Measurements from ENCODE around the gene TRAK2.

TRAK2 gene

DNA sequence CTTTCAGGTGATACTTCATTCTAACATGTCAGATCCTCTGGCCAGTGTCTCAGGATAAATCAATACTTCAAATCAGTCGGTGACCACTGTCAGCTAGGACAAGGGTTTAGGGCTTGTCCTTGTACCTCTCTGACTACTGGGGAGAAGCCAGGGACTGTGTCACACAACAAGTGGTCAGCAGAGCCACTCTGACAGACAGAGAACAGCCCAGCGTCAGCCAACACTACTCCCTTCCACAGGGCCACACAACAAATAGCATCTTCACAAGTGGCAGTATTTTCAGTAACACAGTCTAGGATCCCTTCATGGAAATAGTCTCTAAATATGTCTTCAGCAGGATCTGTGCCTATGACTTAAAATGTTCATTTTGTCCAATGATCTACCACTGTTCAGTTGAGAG lies 108.3 kb downstream of the TRAK2 start:
- H3K27me3 ChIP-seq (replicated peaks; ENCODE audit: control insufficient read depth, insufficient read depth, low read length) = no peaks in the 10 kb centered on the region
- H3K36me3 ChIP-seq (ENCODE audit: control insufficient read depth, insufficient read depth, low read length) = no peaks in the 10 kb centered on the region
- no peak overlapping the region for H3K4me3 ChIP-seq (replicated peaks; ENCODE audit: low read depth, low read length)
- no peak for DNase-seq (ENCODE audit: extremely low read depth, insufficient read length)
- TF ChIP-seq, protein P1, sequence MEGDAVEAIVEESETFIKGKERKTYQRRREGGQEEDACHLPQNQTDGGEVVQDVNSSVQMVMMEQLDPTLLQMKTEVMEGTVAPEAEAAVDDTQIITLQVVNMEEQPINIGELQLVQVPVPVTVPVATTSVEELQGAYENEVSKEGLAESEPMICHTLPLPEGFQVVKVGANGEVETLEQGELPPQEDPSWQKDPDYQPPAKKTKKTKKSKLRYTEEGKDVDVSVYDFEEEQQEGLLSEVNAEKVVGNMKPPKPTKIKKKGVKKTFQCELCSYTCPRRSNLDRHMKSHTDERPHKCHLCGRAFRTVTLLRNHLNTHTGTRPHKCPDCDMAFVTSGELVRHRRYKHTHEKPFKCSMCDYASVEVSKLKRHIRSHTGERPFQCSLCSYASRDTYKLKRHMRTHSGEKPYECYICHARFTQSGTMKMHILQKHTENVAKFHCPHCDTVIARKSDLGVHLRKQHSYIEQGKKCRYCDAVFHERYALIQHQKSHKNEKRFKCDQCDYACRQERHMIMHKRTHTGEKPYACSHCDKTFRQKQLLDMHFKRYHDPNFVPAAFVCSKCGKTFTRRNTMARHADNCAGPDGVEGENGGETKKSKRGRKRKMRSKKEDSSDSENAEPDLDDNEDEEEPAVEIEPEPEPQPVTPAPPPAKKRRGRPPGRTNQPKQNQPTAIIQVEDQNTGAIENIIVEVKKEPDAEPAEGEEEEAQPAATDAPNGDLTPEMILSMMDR (IDR thresholded peaks at IDR 0.05; ENCODE audit: insufficient read depth, low read length, poor library complexity, severe bottlenecking) = no peak

DNA sequence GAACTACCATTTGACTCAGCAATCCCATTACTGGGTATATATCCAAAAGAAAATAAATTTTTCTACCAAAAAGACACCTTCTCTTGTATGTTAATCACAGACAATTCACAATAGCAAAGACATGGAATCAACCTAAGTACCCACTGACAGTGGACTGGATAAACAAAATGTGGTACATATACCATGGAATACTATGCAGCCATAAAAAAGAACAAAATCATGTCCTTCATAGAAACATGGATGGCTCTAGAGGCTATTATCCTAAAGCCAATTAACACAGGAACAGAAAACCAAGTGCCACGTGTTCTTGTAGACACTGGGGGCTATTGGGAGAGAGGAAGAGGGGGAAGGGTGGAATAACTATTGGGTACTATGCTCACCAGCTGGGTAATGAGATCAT lies 121.8 kb downstream of the TRAK2 start:
- TF ChIP-seq, protein P1 (IDR thresholded peaks at IDR 0.05; ENCODE audit: insufficient read depth, low read length, poor library complexity, severe bottlenecking) = no peak
- Histone ChIP-seq H3K27me3 (replicated peaks; ENCODE audit: control insufficient read depth, insufficient read depth, low read length) (no peaks in the 10 kb centered on the region), H3K4me3 (replicated peaks; ENCODE audit: low read depth, low read length) (no peak overlapping the region), H3K36me3 (ENCODE audit: control insufficient read depth, insufficient read depth, low read length) (no peaks in the 10 kb centered on the region)
- DNase-seq (ENCODE audit: extremely low read depth, insufficient read length) = no peak

DNA sequence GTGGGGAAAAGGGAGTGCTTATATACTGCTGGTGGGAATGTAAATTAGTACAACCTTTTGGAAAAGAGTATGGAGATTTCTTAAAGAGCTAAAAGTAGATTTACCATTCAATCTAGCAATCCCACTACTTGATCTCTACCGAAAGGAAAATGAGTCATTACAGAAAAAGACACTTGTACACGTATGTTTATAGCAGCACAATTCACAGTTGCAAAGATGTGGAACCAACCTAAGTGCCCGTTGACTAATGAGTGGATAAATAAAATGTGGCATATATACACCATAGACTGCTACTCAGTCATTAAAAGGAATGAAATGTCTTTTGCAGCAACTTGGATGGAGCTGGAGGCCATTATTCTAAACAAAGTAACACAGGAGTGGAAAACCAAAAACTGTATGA lies 123.6 kb downstream of the TRAK2 start:
- no peaks in the 10 kb centered on the region for H3K36me3 ChIP-seq (ENCODE audit: control insufficient read depth, insufficient read depth, low read length)
- DNase-seq (ENCODE audit: extremely low read depth, insufficient read length) = no peak
- TF ChIP-seq, protein P1 (IDR thresholded peaks at IDR 0.05; ENCODE audit: insufficient read depth, low read length, poor library complexity, severe bottlenecking) = no peak
- H3K27me3 ChIP-seq (replicated peaks; ENCODE audit: control insufficient read depth, insufficient read depth, low read length) = no peaks in the 10 kb centered on the region
- H3K4me3 ChIP-seq (replicated peaks; ENCODE audit: low read depth, low read length) = no peak overlapping the region

All from GM06990 (cell line).